Measurements from ENCODE around the gene KLHL22.
"Not testable (repeated sequence)": the region's sequence is repeated elsewhere in the genome, so short reads cannot be mapped to it uniquely, and the experiment has no call there.

Gene KLHL22, protein sequence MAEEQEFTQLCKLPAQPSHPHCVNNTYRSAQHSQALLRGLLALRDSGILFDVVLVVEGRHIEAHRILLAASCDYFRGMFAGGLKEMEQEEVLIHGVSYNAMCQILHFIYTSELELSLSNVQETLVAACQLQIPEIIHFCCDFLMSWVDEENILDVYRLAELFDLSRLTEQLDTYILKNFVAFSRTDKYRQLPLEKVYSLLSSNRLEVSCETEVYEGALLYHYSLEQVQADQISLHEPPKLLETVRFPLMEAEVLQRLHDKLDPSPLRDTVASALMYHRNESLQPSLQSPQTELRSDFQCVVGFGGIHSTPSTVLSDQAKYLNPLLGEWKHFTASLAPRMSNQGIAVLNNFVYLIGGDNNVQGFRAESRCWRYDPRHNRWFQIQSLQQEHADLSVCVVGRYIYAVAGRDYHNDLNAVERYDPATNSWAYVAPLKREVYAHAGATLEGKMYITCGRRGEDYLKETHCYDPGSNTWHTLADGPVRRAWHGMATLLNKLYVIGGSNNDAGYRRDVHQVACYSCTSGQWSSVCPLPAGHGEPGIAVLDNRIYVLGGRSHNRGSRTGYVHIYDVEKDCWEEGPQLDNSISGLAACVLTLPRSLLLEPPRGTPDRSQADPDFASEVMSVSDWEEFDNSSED

DNA sequence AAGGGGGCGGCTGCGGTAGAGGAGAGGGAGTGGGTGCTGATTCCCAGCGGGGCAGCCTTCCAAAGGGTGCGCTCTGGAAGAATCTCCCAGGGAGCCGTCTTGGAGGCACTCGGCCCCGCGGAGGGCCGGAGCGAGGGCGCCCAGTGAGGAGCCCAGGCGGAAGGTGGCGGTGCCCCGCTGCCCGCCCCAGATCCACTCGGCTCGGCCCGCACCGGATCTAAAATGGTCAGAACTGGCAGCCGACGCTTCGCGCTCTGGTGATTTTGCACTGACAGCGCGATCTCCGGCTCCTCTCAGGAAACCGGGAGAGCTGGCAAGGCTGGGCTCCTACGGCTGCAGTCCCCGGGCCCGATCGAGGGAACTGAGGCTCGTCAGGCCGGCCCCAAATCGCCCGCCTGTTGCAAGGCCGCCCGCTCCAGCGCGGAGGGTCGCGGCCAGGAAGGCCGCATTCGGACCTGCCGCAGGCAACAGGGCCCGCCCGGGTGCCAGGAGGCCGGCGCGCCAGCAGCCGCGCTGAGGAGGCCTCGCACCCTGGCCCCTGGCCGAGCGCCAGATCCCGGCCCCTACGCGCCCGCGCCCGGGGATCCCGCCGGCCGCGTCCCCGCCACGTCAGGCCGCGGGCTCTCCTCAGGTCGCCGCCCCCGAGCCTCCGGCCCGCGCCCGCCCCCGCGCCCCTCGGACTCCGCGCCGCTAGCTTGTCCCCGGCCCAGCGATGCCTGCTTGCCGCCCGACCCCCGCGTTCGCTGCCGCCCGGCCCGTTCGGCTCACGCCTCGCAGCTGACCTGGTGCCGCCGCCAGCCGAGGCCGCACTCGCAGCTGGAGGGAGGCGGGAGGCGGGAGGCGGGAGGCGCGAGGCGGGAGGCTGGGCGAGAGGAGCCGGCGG is at the start of gene KLHL22:
KLHL22 (minus strand) TSS at position 818 of the 883 bp plus-strand sequence. CDS start 6,584 bp downstream, outside the sequence.
- FAIRE-seq (no peak), DNase-seq (ENCODE audit: low spot score) (peak; percentile 16)

DNA sequence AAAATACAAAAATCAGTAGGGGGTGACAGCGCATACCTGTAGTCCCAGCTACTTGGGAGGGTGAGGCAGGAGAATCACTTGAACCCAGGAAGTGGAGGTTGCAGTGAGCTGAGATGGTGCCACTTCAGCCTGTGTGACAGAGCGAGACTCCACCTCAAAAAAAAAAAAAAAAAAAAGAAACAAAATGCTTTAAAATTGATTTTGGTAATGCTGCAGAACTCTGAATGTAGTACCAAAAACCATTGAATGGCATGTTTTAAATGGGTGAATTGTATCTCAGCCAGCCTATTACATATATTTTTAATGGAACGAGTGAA is 49.7 kb upstream of the KLHL22 start:
- FAIRE-seq; DNase-seq (ENCODE audit: low spot score): not testable (repeated sequence)

- DNase-seq (ENCODE audit: low spot score) (no peak), FAIRE-seq (no peak)
Measured at GRCh38 chr22:20542736-20543135, 47.1 kb upstream of the KLHL22 start.

- FAIRE-seq: no peak
- DNase-seq (ENCODE audit: low spot score): no peak
Measured at GRCh38 chr22:20542055-20542454, 46.5 kb upstream of the KLHL22 start.

DNA sequence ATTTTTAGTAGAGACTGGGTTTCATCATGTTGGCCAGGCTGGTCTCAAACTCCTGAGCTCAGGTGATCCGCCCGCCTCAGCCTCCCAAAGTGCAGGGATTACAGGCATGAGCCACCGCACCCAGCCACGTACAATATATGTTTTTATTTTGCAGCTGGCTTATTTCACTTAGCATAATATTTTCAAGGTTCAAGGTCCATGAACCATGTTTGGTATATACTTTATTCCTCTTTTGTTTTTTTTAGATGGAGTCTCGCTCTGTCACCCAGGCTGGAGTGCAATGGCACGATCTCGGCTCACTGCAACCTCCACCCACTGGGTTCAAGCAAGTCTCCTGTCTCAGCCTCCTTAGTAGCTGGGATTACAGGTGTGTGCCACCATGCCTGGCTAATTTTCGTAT is 43.3 kb upstream of the KLHL22 start:
- FAIRE-seq; DNase-seq (ENCODE audit: low spot score): not testable (repeated sequence)

GRCh38 chr22:20537983-20538382 is 42.4 kb upstream of the KLHL22 start:
- DNase-seq (ENCODE audit: low spot score): no peak
- FAIRE-seq: no peak

DNA sequence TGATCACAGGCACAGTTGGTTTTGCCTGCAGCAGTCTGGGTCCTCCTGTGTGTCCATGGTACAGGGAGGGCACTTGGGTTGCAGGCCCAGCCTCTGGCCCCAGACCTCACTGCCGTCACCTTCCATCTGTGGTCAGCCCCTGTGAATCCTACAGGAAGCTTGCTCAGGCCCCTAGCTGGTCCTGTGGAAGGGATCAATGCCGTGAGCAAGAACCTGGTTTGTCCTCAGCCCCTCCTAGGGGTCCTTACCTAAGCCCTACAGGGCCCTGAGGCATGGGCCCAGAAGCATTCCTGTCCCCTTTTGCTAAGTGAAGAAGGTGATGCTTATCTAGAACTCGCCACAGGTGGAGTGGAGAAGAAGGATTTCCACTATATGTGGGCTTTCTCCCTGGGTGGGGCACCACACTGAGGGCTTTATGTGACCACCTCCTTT is 41.7 kb upstream of the KLHL22 start:
- no peak for DNase-seq (ENCODE audit: low spot score)
- no peak for FAIRE-seq

DNA sequence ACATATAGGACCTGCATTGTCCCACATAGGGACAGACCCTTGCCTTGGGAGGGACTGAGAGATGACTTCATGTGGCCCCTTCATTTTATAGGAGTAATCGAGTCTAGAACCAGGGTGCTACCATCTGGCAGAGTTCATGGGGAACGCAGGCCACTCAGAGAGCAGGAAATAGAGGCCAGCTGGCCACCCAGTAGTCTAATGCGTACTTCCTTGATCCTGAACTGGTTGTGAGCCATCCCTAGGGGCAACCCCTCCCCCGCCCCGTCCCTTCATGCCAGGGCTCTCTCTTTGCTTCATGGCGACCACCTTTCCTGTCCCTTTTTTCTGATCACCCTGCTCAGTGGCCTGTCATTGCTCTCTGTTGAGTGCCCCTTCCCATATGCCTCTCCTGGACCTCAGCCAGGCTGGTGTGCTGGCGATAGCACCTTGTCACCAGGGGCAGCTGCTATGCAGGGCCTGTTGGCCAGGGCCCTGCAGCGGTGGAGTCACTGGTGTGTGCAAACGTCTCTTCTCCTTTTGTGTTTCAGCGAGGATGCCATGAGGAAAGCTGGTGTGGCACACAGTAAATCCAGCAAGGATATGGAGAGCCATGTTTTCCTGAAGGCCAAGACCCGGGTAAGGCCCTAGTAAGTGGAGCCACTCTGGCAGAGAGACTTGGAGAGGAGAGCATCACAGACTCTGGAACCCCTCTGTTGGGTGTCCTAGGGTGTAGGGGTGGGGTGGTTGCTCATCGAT is 41.2 kb upstream of the KLHL22 start:
- FAIRE-seq: no peak
- DNase-seq (ENCODE audit: low spot score): no peak

DNA sequence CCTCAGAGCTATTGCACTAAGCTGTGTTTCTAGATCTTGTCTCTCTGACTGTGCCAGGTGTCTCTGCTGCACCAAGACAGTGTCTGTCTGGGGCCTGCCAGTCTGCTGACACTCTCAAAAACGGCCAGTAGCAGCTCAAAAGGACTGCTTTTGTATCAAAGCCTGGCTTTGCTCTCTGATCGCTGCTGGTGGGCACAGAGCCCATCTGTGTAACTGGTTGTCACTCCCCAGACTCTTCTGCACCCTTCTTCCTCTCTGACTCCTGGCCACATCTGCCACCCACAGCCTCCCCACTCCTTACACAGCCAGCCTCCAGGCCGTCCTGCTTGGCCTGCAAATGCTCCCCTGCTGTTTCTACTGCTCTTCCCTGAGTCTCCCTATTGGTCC is 38.3 kb upstream of the KLHL22 start:
- DNase-seq (ENCODE audit: low spot score): no peak
- FAIRE-seq: no peak

DNA sequence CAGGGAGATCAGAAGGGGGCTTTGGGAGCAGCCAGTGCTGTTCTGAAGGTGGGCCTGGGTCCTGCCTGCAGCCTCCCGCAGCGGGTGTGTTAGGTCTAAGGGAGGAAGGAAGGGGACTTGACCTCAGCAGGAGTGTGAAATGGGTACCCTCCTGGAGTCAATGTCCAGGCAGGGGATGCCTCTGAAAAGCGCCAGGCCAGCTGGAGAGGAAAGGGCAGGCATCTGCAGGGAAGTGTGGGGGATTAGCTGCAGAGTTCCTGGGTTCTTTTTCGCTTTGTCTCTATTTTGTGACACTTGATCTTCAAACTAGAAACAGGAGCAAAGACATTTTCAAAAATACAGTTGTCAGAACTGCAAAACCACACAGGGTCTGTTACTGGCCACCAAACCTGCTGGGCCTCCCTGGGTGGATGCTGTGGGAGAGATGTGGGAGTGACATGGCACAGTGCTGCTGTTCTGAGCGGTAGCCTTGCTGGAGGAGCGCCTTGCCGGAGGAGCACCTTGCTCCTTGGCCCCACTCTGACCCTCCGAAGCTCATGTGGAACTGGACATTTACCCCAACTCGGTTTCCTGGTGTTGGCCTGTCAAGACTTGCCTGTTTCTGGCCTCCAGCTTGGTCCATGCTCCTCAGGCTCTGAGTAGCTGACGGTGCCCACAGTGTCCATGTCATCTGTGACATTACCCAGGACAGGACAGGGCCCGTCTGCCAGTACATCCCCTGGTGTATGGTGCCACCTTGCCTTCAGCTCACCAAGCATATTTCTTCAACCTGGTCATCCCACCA is 37.7 kb upstream of the KLHL22 start:
- DNase-seq (ENCODE audit: low spot score) (no peak), FAIRE-seq (no peak)

- DNase-seq (ENCODE audit: low spot score) (peak; percentile 31), FAIRE-seq (no peak)
Measured at GRCh38 chr22:20532256-20532993, 36.8 kb upstream of the KLHL22 start.

- FAIRE-seq (peak; percentile 88), DNase-seq (ENCODE audit: low spot score) (peak; percentile 93)
Measured at GRCh38 chr22:20531404-20532201, 36.0 kb upstream of the KLHL22 start.

- no peak for FAIRE-seq
- DNase-seq (ENCODE audit: low spot score): no peak
Measured at GRCh38 chr22:20531154-20531403, 35.5 kb upstream of the KLHL22 start.

- FAIRE-seq (peak; percentile 62), DNase-seq (ENCODE audit: low spot score) (peak; percentile 77)
Measured at GRCh38 chr22:20530368-20531153, 35.0 kb upstream of the KLHL22 start.

DNA sequence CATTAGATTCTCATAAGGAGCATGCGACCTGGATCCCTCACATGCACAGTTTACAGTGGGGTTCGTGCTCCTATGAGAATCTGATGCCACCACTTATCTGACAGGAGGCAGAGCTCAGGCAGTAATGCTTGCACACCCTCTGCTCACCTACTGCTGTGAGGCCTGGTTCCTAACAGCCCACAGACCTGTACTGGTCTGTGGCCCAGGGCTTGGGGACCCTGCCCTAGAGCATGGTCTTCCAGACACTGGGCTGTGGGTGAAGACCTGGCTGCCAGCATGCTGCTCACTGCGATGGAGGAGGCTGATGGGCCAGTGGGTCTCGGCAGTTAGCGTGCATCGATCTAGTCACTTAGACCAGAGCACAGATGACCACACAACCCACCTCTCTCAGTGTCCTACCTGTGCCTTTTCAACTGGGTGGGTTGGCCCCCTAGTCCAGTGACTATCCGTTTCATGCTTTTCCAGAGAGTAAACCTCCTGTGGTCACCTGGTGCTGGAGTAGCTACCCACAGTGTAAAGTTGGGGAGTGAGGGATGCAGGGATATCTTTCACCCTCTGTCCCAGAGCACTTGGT is 32.9 kb upstream of the KLHL22 start:
- no peak for DNase-seq (ENCODE audit: low spot score)
- no peak for FAIRE-seq

DNA sequence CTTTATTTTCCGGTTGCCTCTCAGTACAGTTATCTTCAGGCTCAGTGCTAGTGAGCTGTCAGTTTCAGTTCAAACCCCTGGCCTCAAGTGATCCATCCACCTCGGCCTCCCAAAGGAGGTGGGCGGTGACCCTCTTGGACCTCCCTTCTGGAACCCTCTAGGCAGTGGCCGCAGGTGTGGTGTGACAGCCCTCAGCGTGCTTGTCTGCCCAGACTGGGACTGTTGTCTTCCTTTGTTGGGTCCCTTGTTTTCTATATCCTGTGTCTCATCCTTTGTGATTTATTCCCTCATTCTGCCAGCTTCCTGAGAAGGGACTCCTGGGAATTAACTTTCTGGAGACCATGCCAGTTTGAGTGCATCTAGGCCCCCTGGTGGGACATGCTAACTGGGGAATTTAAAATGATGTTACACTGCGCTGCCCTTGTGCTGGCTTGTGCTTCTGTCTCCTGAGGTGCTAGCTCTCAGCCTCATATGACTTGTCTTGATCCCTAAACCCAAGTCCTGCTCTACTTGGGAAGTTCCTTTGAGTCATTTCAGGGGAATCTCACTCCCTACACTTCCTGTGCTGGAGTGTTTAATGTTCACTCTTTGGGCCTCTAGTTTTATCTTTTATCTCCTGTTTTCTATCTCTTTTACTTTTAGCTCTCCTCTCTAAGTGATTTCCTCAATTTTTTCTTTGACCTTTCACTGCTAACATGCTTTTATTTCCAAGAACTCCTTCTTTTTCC is 31.2 kb upstream of the KLHL22 start:
- FAIRE-seq (peak; percentile 83), DNase-seq (ENCODE audit: low spot score) (peak; percentile 89)

DNA sequence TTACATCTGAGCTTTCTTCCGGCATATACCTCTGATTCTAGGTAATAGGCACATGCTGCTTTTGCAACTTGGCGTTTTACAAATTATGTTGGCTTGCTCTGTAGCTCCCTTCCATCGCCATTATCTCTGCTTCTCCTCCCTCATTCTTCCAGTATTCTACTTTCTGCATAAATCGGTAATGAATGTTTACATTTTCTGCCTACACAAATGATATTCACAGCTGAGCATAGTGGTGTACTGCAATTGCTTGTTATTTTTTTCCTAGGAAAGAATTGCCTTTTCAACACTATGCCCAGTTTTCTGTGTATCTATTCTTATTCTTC is 30.7 kb upstream of the KLHL22 start:
- FAIRE-seq (no peak), DNase-seq (ENCODE audit: low spot score) (no peak)

DNA sequence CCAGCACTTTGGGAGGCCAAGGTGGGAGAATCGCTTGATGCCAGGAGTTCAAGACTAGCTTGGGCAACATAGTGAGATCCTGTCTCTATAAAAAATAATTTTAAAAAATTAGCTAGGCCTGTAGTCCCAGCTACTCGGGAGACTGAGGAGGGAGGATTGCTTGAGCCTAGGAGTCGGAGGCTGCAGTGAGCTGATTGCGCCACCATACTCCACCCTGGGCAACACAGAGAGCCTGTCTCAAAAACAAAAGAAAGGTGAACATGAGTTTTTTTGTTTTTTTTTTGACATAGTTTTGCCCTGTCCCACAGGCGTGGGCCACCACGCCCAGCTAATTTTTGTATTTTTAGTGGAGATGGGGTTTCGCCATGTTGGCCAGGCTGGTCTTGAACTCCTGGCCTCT is 29.5 kb upstream of the KLHL22 start:
- DNase-seq (ENCODE audit: low spot score) (no peak), FAIRE-seq (no peak)

All from RCC 7860 (cell line).